ENCODE data around the gene RGS9.

The RGS9 gene

GRCh38 chr17:65265276-65265675, 128.1 kb downstream of the RGS9 start:
- DNase-seq, result no peak

- no peak for DNase-seq
Observed at GRCh38 chr17:65268832-65269231, 131.7 kb downstream of the RGS9 start.

DNA sequence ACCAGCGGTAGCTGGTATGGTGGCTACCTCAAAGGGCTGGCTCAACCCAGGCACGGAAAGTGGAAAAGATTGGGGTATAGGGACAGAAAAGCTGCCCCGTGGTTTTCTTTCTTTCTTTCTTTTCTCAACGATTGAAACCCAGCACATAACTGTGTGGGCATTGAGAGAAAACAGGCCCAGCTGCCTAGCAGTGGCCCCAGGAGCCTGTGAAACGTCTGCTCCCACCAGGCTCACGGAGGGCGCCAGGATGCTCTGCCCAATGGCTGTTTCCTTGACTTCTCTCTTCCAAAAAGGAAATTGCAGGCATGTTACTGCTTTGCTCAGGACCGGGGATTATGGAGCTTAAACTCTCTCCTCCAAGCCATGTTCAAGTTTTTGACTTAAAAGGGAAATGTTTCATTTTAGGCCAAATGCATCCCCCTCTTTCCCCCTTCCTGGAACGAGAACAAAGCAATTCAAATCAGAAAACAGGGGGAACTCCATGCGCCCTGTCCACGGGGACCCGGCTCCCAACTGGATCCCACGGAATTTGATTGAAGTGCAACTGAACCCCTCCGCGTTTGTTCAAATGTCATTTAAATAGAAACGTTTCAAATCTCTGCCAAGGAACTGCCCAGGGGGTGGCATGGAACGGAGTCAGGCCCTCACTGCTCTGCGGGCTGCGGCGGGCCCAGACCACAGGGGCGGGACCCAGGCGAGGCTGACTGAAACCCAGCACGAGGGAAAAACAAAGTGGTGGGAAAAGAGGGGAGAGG, 133.5 kb downstream of the RGS9 start:
- no peak for DNase-seq

- DNase-seq, result no peak
Observed at GRCh38 chr17:65271296-65271695, 134.1 kb downstream of the RGS9 start.

Data from NCI-H524 treated with DMSO at 0.1 percent for 48 hours (cell line).